ENCODE results near the gene NT5C1B. TPM values are rescaled to one million over a fixed set of nuclear protein-coding genes. Genes with fewer than 3 reads are reported as not detected.

Gene NT5C1B
- total RNA-seq, 1 donor from 2014 or later, result not detected

GRCh38 chr2:18599509-18600254, 10.3 kb upstream of the NT5C1B start:
- Mint-ChIP-seq H3K4me3 (no peak overlapping the region), H3K9me3 (no peaks in the 10 kb centered on the region), H3K27me3 (no peaks in the 10 kb centered on the region), H3K4me1 (ENCODE audit: unreplicated experiment) (peaks cover 5% of the 10 kb centered on the region), H3K36me3 (no peaks in the 10 kb centered on the region), H3K27ac (no peak overlapping the region)
- DNase-seq (ENCODE audit: extremely low spot score, unreplicated experiment), result no peak
- no peak for TF ChIP-seq CTCF (conservative IDR thresholded peaks at IDR 0.05)

- Mint-ChIP-seq H3K9me3 (no peaks in the 10 kb centered on the region), H3K4me1 (ENCODE audit: unreplicated experiment) (peaks cover 2% of the 10 kb centered on the region), H3K27me3 (no peaks in the 10 kb centered on the region), H3K36me3 (no peaks in the 10 kb centered on the region), H3K4me3 (no peak overlapping the region), H3K27ac (no peak overlapping the region)
- no peak for DNase-seq (ENCODE audit: extremely low spot score, unreplicated experiment)
- no peak for TF ChIP-seq CTCF (conservative IDR thresholded peaks at IDR 0.05)
Measured at GRCh38 chr2:18598848-18599484, 9.6 kb upstream of the NT5C1B start.

- Mint-ChIP-seq H3K27ac (no peak overlapping the region), H3K27me3 (no peaks in the 10 kb centered on the region), H3K9me3 (no peaks in the 10 kb centered on the region), H3K36me3 (no peaks in the 10 kb centered on the region), H3K4me1 (ENCODE audit: unreplicated experiment) (no peaks in the 10 kb centered on the region), H3K4me3 (no peak overlapping the region)
- DNase-seq (ENCODE audit: extremely low spot score, unreplicated experiment), result no peak
- no peak for TF ChIP-seq CTCF (conservative IDR thresholded peaks at IDR 0.05)
Measured at GRCh38 chr2:18597618-18598017, 8.2 kb upstream of the NT5C1B start.

GRCh38 chr2:18596993-18597392, 7.6 kb upstream of the NT5C1B start:
- no peaks in the 10 kb centered on the region for H3K36me3 Mint-ChIP-seq
- no peak overlapping the region for H3K4me3 Mint-ChIP-seq
- H3K9me3 Mint-ChIP-seq, result no peaks in the 10 kb centered on the region
- no peak overlapping the region for H3K27ac Mint-ChIP-seq
- H3K27me3 Mint-ChIP-seq, result no peaks in the 10 kb centered on the region
- H3K4me1 Mint-ChIP-seq (ENCODE audit: unreplicated experiment), result no peaks in the 10 kb centered on the region
- DNase-seq (ENCODE audit: extremely low spot score, unreplicated experiment), result no peak
- no peak for TF ChIP-seq CTCF (conservative IDR thresholded peaks at IDR 0.05)

- Mint-ChIP-seq H3K9me3 (no peaks in the 10 kb centered on the region), H3K36me3 (no peaks in the 10 kb centered on the region), H3K27ac (no peak overlapping the region), H3K4me3 (no peak overlapping the region), H3K27me3 (no peaks in the 10 kb centered on the region), H3K4me1 (ENCODE audit: unreplicated experiment) (no peaks in the 10 kb centered on the region)
- no peak for TF ChIP-seq CTCF (conservative IDR thresholded peaks at IDR 0.05)
- no peak for DNase-seq (ENCODE audit: extremely low spot score, unreplicated experiment)
Measured at GRCh38 chr2:18593496-18593895, 4.1 kb upstream of the NT5C1B start.

Data from type B pancreatic cell (in vitro differentiated cells).